GM21526 (cell line): ENCODE data around the gene ARRDC4.

ENCODE experiments used
- ATAC-seq: cut with Tn5 transposase; IDR thresholded peaks from one replicate; pipeline ENCODE4 v1.9.1; 2021; ENCODE audit warnings: moderate library complexity; ENCODE audit not compliant: unreplicated experiment, low FRiP score

The ARRDC4 gene

GRCh38 chr15:97995192-97995591, 34.7 kb downstream of the ARRDC4 start:
- no peak for ATAC-seq

- no peak for ATAC-seq
These were observed 35.5 kb downstream of the ARRDC4 start for GRCh38 chr15:97995881-97996603.

- ATAC-seq: no peak
These were observed 38.0 kb downstream of the ARRDC4 start for GRCh38 chr15:97998307-97999071.

- ATAC-seq: no peak
These were observed 40.0 kb downstream of the ARRDC4 start for GRCh38 chr15:98000249-98001203.

GRCh38 chr15:98001663-98002194, 41.2 kb downstream of the ARRDC4 start:
- no peak for ATAC-seq

- no peak for ATAC-seq
These were observed 41.9 kb downstream of the ARRDC4 start for GRCh38 chr15:98002419-98002818.

GRCh38 chr15:98002866-98003265, 42.4 kb downstream of the ARRDC4 start:
- ATAC-seq: no peak

GRCh38 chr15:98003518-98003917, 43.0 kb downstream of the ARRDC4 start:
- no peak for ATAC-seq

- no peak for ATAC-seq
These were observed 43.5 kb downstream of the ARRDC4 start for GRCh38 chr15:98003996-98004395.

GRCh38 chr15:98005659-98006058, 45.2 kb downstream of the ARRDC4 start:
- ATAC-seq: no peak

GRCh38 chr15:98009169-98009568, 48.7 kb downstream of the ARRDC4 start:
- no peak for ATAC-seq

- no peak for ATAC-seq
These were observed 49.5 kb downstream of the ARRDC4 start for GRCh38 chr15:98009971-98010370.

GRCh38 chr15:98012354-98012753, 51.9 kb downstream of the ARRDC4 start:
- ATAC-seq: no peak

GRCh38 chr15:98013631-98014030, 53.1 kb downstream of the ARRDC4 start:
- no peak for ATAC-seq

- ATAC-seq: no peak
These were observed 56.9 kb downstream of the ARRDC4 start for GRCh38 chr15:98017150-98017964.

GRCh38 chr15:98018761-98019351, 58.4 kb downstream of the ARRDC4 start:
- ATAC-seq: no peak
